ENCODE results near the gene TAOK3. TPM values are rescaled to one million over a fixed set of nuclear protein-coding genes. Genes with fewer than 3 reads are reported as not detected.

The TAOK3 gene
- polyA plus RNA-seq, 1 experiment, result 56.4 TPM

DNA sequence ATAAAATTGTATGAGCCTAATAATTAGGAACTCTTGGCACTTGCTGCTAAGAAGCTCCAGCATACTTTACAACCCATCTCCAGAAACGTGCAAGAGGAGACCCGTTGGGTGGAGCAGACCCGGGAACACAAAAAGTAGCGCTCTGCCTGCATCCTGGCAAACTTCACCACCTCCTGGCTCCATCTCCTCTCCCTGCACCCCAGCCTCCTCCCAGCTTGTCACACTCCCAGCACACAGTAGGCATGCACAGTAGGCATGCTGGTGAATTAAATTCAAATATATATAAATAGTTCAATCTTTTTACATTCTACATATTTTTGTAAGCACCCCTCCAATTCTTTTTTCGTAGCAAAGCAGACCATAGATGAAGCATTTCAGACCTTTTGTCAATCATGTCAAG lies 270.1 kb downstream of the TAOK3 start:
- peak overlapping the region; percentile 75 for H3K4me3 ChIP-seq (ENCODE audit: low read depth, low read length)
- DNase-seq (ENCODE audit: low read depth, low spot score), result no peak
- CTCF ChIA-PET, result interaction anchor here (1.5 kb wide), 1 partner anchor 18 kb away, joined by 8 read pairs; no protein-coding TSS in a partner anchor
- H3K27me3 ChIP-seq (ENCODE audit: control insufficient read depth, insufficient read depth, low read length), result no peaks in the 10 kb centered on the region
- no peak overlapping the region for H3K27ac ChIP-seq (ENCODE audit: low read depth, low read length)
- TF ChIP-seq, protein P1, sequence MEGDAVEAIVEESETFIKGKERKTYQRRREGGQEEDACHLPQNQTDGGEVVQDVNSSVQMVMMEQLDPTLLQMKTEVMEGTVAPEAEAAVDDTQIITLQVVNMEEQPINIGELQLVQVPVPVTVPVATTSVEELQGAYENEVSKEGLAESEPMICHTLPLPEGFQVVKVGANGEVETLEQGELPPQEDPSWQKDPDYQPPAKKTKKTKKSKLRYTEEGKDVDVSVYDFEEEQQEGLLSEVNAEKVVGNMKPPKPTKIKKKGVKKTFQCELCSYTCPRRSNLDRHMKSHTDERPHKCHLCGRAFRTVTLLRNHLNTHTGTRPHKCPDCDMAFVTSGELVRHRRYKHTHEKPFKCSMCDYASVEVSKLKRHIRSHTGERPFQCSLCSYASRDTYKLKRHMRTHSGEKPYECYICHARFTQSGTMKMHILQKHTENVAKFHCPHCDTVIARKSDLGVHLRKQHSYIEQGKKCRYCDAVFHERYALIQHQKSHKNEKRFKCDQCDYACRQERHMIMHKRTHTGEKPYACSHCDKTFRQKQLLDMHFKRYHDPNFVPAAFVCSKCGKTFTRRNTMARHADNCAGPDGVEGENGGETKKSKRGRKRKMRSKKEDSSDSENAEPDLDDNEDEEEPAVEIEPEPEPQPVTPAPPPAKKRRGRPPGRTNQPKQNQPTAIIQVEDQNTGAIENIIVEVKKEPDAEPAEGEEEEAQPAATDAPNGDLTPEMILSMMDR (IDR thresholded peaks at IDR 0.05; ENCODE audit: low read depth, low read length), result no peak
- no peaks in the 10 kb centered on the region; the same call in 1 of the 2 replicates for H3K9me3 ChIP-seq (ENCODE audit: control insufficient read depth, insufficient read depth, low read length)
- POLR2A ChIA-PET, result no interaction called here

DNA sequence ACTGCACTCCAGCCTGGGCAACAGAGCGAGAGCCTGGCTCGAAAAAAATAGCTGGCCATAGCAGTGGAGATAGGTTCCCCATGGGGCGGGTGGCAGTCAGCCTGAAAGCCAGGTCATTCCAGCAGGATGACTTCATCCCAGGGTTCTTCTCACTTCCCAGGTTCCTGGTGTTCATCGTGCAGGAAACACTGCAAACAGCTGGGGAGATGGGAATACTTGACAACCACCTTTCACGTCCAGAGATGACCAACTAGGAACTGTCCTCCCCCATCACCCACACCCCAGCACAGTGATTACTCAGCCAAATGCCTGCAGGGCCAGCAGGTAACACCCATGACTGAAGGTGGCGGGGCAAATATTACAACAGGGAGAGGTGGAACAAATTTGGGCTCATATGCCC lies 270.6 kb downstream of the TAOK3 start:
- POLR2A ChIA-PET, result interaction anchor here (0.6 kb wide), 1 partner anchor 33 kb away, joined by 3 read pairs; no protein-coding TSS in a partner anchor

DNA sequence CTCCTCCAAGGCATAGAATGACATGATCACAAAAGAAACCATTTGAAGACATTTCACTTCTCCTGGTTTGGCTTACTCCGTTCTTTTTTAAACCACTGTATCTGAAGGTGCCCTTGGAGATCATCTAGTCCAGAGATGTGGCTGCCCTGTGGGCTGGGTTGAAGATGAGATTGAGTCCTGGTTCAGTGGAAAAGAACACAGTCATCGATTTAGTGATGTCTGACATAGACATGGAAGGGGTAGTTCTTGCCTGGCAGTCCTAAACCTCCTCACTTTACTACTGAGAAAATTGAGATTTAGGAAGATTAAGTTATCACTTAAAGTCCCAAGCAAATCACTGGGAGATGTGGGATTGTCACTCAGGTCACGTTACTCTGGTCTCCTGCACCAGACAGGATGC lies 271.7 kb downstream of the TAOK3 start:
- no peaks in the 10 kb centered on the region for H3K27me3 ChIP-seq (ENCODE audit: control insufficient read depth, insufficient read depth, low read length)
- CTCF ChIA-PET, result no interaction called here
- no peak overlapping the region for H3K27ac ChIP-seq (ENCODE audit: low read depth, low read length)
- POLR2A ChIA-PET, result no interaction called here
- H3K9me3 ChIP-seq (ENCODE audit: control insufficient read depth, insufficient read depth, low read length), result no peaks in the 10 kb centered on the region; the same call in 1 of the 2 replicates
- DNase-seq (ENCODE audit: low read depth, low spot score), result no peak
- no peak overlapping the region for H3K4me3 ChIP-seq (ENCODE audit: low read depth, low read length)
- TF ChIP-seq, protein P1 (IDR thresholded peaks at IDR 0.05; ENCODE audit: low read depth, low read length), result no peak

More for the DNA sequence above, 270.6 kb downstream of the TAOK3 start:
- TF ChIP-seq, protein P1 (IDR thresholded peaks at IDR 0.05; ENCODE audit: low read depth, low read length), result no peak
- H3K27ac ChIP-seq (ENCODE audit: low read depth, low read length), result no peak overlapping the region
- no peak for DNase-seq (ENCODE audit: low read depth, low spot score)
- no peaks in the 10 kb centered on the region; the same call in 1 of the 2 replicates for H3K9me3 ChIP-seq (ENCODE audit: control insufficient read depth, insufficient read depth, low read length)
- no peak overlapping the region for H3K4me3 ChIP-seq (ENCODE audit: low read depth, low read length)
- no peaks in the 10 kb centered on the region for H3K27me3 ChIP-seq (ENCODE audit: control insufficient read depth, insufficient read depth, low read length)
- CTCF ChIA-PET, result interaction anchor here (1.5 kb wide), 1 partner anchor 19 kb away, joined by 8 read pairs; no protein-coding TSS in a partner anchor

Other genes with a start within 250 kb of the TAOK3 start
- 149 and 151 TPM in 2 replicates for gene PEBP1, start 236.8 kb downstream of the TAOK3 start, polyA plus RNA-seq (2011; rRNA removed)
- 24.1 and 28.9 TPM in 2 replicates for gene SUDS3, start 3.6 kb upstream of the TAOK3 start, polyA plus RNA-seq (2011; rRNA removed)